IMR-90 (cell line): ENCODE data around the gene PPP1R1C. TPM values are rescaled to one million over a fixed set of nuclear protein-coding genes. Genes with fewer than 3 reads are reported as not detected.

Experiments used
- ATAC-seq: fragments of 200-7000 bp; cut with Tn5 transposase; 2 replicates; pipeline ENCODE4 v1.9.1; 2020; ENCODE audit warnings: low read depth, mild to moderate bottlenecking, moderate library complexity
- BruUV-seq: library from RNA; stranded (reverse); fragments of 400-500 nt; replicated peaks from 2 replicates; lab custom pipeline; 2021; lab: Mats Ljungman, UMichigan
- CTCF ChIA-PET: fragments of 300-600 bp; formaldehyde crosslinking; extraction: SDS; loops from one replicate; lab custom pipeline; 2021; ENCODE audit warnings: antibody characterized with exemption; lab: Yijun Ruan, JAX
- POLR2A ChIA-PET: fragments of 300-600 bp; sonication (Branson Sonifier 250); formaldehyde crosslinking; loops from one replicate; lab custom pipeline; 2022; ENCODE audit warnings: antibody characterized with exemption; ENCODE audit not compliant: unreplicated experiment; lab: Charles Lee
- DNase-seq: peaks from one replicate; pipeline ENCODE4 v3.0.0; 2013
- H2AFZ ChIP-seq: replicated peaks from 2 replicates; pipeline ENCODE3; 2013; ENCODE audit warnings: low read length, mild to moderate bottlenecking; ENCODE audit not compliant: poor library complexity
- H2AK5ac ChIP-seq: 2 replicates; pipeline ENCODE4 v1.6.1; 2013; ENCODE audit warnings: low read depth, low read length, inconsistent platforms
- H2AK9ac ChIP-seq: replicated peaks from 2 replicates; pipeline ENCODE3; 2013; ENCODE audit warnings: mild to moderate bottlenecking, low read depth, low read length, moderate library complexity; ENCODE audit not compliant: poor library complexity
- H2BK120ac ChIP-seq: 2 replicates; pipeline ENCODE4 v1.6.1; 2013; ENCODE audit warnings: low read depth, low read length, inconsistent platforms
- H2BK15ac ChIP-seq: 3 replicates; pipeline ENCODE4 v1.6.1; 2013; ENCODE audit warnings: low read depth, low read length, inconsistent platforms
- H2BK20ac ChIP-seq: 2 replicates; pipeline ENCODE4 v1.6.1; 2013; ENCODE audit warnings: low read depth, mild to moderate bottlenecking, inconsistent platforms, low read length, moderate library complexity
- H2BK5ac ChIP-seq: 2 replicates; pipeline ENCODE4 v1.6.1; 2013; ENCODE audit warnings: mild to moderate bottlenecking, low read depth, low read length, inconsistent platforms; ENCODE audit not compliant: poor library complexity, severe bottlenecking
- H3K14ac ChIP-seq: replicated peaks from 2 replicates; pipeline ENCODE4 v1.6.1; 2013; ENCODE audit warnings: low read depth, low read length, inconsistent platforms
- H3K18ac ChIP-seq: 2 replicates; pipeline ENCODE4 v1.6.1; 2013; ENCODE audit warnings: low read depth, low read length, control low read depth
- H3K23ac ChIP-seq: 2 replicates; pipeline ENCODE4 v1.6.1; 2013; ENCODE audit warnings: low read depth, low read length, inconsistent platforms
- H3K27ac ChIP-seq: 2 replicates; pipeline ENCODE4 v1.5.1; 2013; ENCODE audit warnings: mild to moderate bottlenecking, control low read depth, low read length; ENCODE audit not compliant: insufficient read depth
- H3K27me3 ChIP-seq: 2 replicates; pipeline ENCODE4 v1.6.1; 2013; ENCODE audit warnings: low read length; ENCODE audit not compliant: control insufficient read depth, insufficient read depth
- H3K36me3 ChIP-seq: 2 replicates; pipeline ENCODE4 v1.6.1; 2013; ENCODE audit warnings: low read length, mixed read lengths; ENCODE audit not compliant: control insufficient read depth, insufficient read depth
- H3K4ac ChIP-seq: 2 replicates; pipeline ENCODE4 v1.6.1; 2013; ENCODE audit warnings: low read depth, low read length, inconsistent platforms
- H3K4me1 ChIP-seq: 2 replicates; pipeline ENCODE4 v1.6.1; 2013; ENCODE audit warnings: low read length, mixed read lengths; ENCODE audit not compliant: control insufficient read depth, insufficient read depth
- H3K4me2 ChIP-seq: 2 replicates; pipeline ENCODE4 v1.6.1; 2013; ENCODE audit warnings: low read depth, mild to moderate bottlenecking, control low read depth, low read length, moderate library complexity
- H3K4me3 ChIP-seq: 2 replicates; pipeline ENCODE4 v1.5.1; 2013; ENCODE audit warnings: low read depth, mild to moderate bottlenecking, control low read depth, low read length, moderate library complexity; ENCODE audit not compliant: insufficient read depth
- H3K56ac ChIP-seq: 2 replicates; pipeline ENCODE4 v1.6.1; 2013; ENCODE audit warnings: low read length, inconsistent platforms; ENCODE audit not compliant: insufficient read depth; ENCODE audit errors: extremely low read depth
- H3K79me1 ChIP-seq, 2 experiments: 2 replicates each; pipeline ENCODE4 v1.6.1; 2013; ENCODE audit warnings: low read length in 2 of 2, inconsistent platforms in 1 of 2, low read depth in 1 of 2
- H3K9ac ChIP-seq: 2 replicates; pipeline ENCODE4 v1.6.1; 2013; ENCODE audit warnings: low read depth, low read length, control low read depth
- H3K9me1 ChIP-seq: 2 replicates; pipeline ENCODE4 v1.6.1; 2013; ENCODE audit warnings: low read length, inconsistent platforms; ENCODE audit not compliant: insufficient read depth
- H3K9me3 ChIP-seq: 2 replicates; pipeline ENCODE4 v1.6.1; 2013; ENCODE audit warnings: low read length; ENCODE audit not compliant: control insufficient read depth, insufficient read depth
- H4K20me1 ChIP-seq: 2 replicates; pipeline ENCODE4 v1.6.1; 2013; ENCODE audit warnings: low read length, inconsistent platforms; ENCODE audit not compliant: insufficient read depth
- H4K5ac ChIP-seq: 2 replicates; pipeline ENCODE4 v1.6.1; 2013; ENCODE audit warnings: mild to moderate bottlenecking, low read depth, low read length, control low read depth
- H4K8ac ChIP-seq, 2 experiments: 2 replicates each; pipeline ENCODE4 v1.6.1; 2013; ENCODE audit warnings: low read depth in 2 of 2, low read length in 2 of 2, control low read depth in 1 of 2, inconsistent platforms in 1 of 2
- H4K91ac ChIP-seq: 2 replicates; pipeline ENCODE4 v1.6.1; 2013; ENCODE audit warnings: low read depth, low read length, inconsistent platforms; ENCODE audit not compliant: insufficient read depth
- FOS ChIP-seq: fragments of 150-350 bp; IDR thresholded peaks from 2 replicates; pipeline ENCODE4 v1.6.1; 2016; ENCODE audit warnings: low read depth, low read length
- WGBS, 2 experiments: methylation state at CpG; one replicate each; pipeline versions ENCODE4 v1.1.5 to v1.1.7; 2013; ENCODE audit warnings: missing lambda C conversion rate in 2 of 2; ENCODE audit not compliant: insufficient read length in 1 of 2; ENCODE audit errors: extremely low coverage in 2 of 2; 5-methylcytosine and 5-hydroxymethylcytosine counted together
- dilution Hi-C: fragments of 300-500 bp; cut with HindIII; formaldehyde crosslinking; loops from one replicate; pipeline ENCODE4 v1.14.3; 2018; ENCODE audit warnings: low sequenced_read_pairs; ENCODE audit not compliant: unreplicated experiment
- in situ Hi-C: fragments of 300-500 bp; cut with MboI; formaldehyde crosslinking; loops from 3 replicates; pipeline ENCODE4 v1.14.3; 2019; ENCODE audit warnings: low sequenced_read_pairs, inconsistent platforms, mixed read lengths
- intact Hi-C: fragments of 100-400 bp; cut with micrococcal nuclease; formaldehyde crosslinking; loops from 2 replicates; pipeline ENCODE4 v1.10.0; 2022
- polyA plus RNA-seq, 3 experiments: library from polyadenylated mRNA; depleted of rRNA; stranded (reverse); fragments of >200 nt; gene quantifications; 2 replicates each; pipeline ENCODE4 v1.2.3, GENCODE V29; 2012; ENCODE audit warnings: low replicate concordance in 1 of 3
- total RNA-seq: library from RNA; depleted of rRNA; stranded (reverse); fragments of >200 nt; gene quantifications from 2 replicates; pipeline ENCODE4 v1.2.3, GENCODE V29; 2012

Gene PPP1R1C
- total and polyA plus RNA-seq, 2 of the 4 experiments (the other 2 are of a cell fraction): 0.10 to 0.36 TPM

GRCh38 chr2:182090486-182090885 lies 104.8 kb downstream of the PPP1R1C start:
- ChIA-PET CTCF (interaction anchor here (0.6 to 1.5 kb wide), 2 partner anchors 348 to 1967 kb away, joined by 3 to 6 read pairs; no protein-coding TSS in a partner anchor), POLR2A (no interaction called here)
- in situ Hi-C loops: no loop called here
- no CpG with 5 or more reads among the region's 3 CpGs for WGBS, 2 experiments
- H4K91ac ChIP-seq: no peak overlapping the region
- TF ChIP-seq FOS: no peak
- no peaks in the 10 kb centered on the region for H3K36me3 ChIP-seq
- H2BK15ac ChIP-seq: no peak overlapping the region
- peak overlapping the region; percentile 24 for H2BK5ac ChIP-seq
- DNase-seq: no peak
- H3K4ac ChIP-seq: no peak overlapping the region
- H4K8ac ChIP-seq: no peak overlapping the region
- no TSS peak for BruUV-seq
- no peak overlapping the region for H2AK9ac ChIP-seq
- no peak overlapping the region for H2AK5ac ChIP-seq
- intact Hi-C loops: no loop called here
- H3K9me1 ChIP-seq: no peaks in the 10 kb centered on the region
- H3K4me1 ChIP-seq: peaks cover 7% of the 10 kb centered on the region
- H3K23ac ChIP-seq: no peak overlapping the region
- no peaks in the 10 kb centered on the region for H4K20me1 ChIP-seq
- no peak overlapping the region for H2AFZ ChIP-seq
- H2BK20ac ChIP-seq: no peak overlapping the region
- H3K9me3 ChIP-seq: no peaks in the 10 kb centered on the region
- H3K4me2 ChIP-seq: no peak overlapping the region
- H3K9ac ChIP-seq: no peak overlapping the region
- no peak overlapping the region for H2BK120ac ChIP-seq
- H3K14ac ChIP-seq: no peak overlapping the region
- no peak overlapping the region for H3K18ac ChIP-seq
- no peak overlapping the region for H4K5ac ChIP-seq
- H3K27me3 ChIP-seq: no peaks in the 10 kb centered on the region
- no peak overlapping the region for H3K56ac ChIP-seq
- no peak overlapping the region for H3K4me3 ChIP-seq
- no peak overlapping the region; the same call in 1 of the 2 replicates for H3K27ac ChIP-seq
- H3K79me1 ChIP-seq: no peaks in the 10 kb centered on the region
- peak; percentile 44; the same call in 1 of the 2 replicates for ATAC-seq
- dilution Hi-C loops: no loop called here
